SHP77 treated with DMSO at 0.1 percent for 48 hours (cell line): ENCODE data around the gene RNASE12.
"Not testable (repeated sequence)": the region's sequence is repeated elsewhere in the genome, so short reads cannot be mapped to it uniquely, and the experiment has no call there.

Experiments used
- DNase-seq: peaks from one replicate; lab custom pipeline; 2025; lab: John Stamatoyannopoulos, UW

The RNASE12 gene

GRCh38 chr14:20583142-20583541 lies 8.0 kb downstream of the RNASE12 start:
- DNase-seq: no peak

- no peak for DNase-seq
Observed at GRCh38 chr14:20580242-20580641, 10.9 kb downstream of the RNASE12 start.

GRCh38 chr14:20578784-20579502 lies 12.2 kb downstream of the RNASE12 start:
- no peak for DNase-seq

- no peak for DNase-seq
Observed at GRCh38 chr14:20578325-20578724, 12.9 kb downstream of the RNASE12 start.

- not testable (repeated sequence) for DNase-seq
Observed at GRCh38 chr14:20572382-20572990, 18.7 kb downstream of the RNASE12 start.

- DNase-seq: not testable (repeated sequence)
Observed at GRCh38 chr14:20570720-20571119, 20.5 kb downstream of the RNASE12 start.

- DNase-seq: not testable (repeated sequence)
Observed at GRCh38 chr14:20569865-20570264, 21.3 kb downstream of the RNASE12 start.

GRCh38 chr14:20569066-20569465 lies 22.1 kb downstream of the RNASE12 start:
- no peak for DNase-seq

- no peak for DNase-seq
Observed at GRCh38 chr14:20568393-20568792, 22.8 kb downstream of the RNASE12 start.

GRCh38 chr14:20567199-20567598 lies 24.0 kb downstream of the RNASE12 start:
- not testable (repeated sequence) for DNase-seq

GRCh38 chr14:20564501-20564997 lies 26.6 kb downstream of the RNASE12 start:
- DNase-seq: no peak

GRCh38 chr14:20563971-20564370 lies 27.2 kb downstream of the RNASE12 start:
- DNase-seq: no peak

- no peak for DNase-seq
Observed at GRCh38 chr14:20560961-20561360, 30.2 kb downstream of the RNASE12 start, which contains the start of gene RNASE9. TSS of gene RNASE9 (minus strand) at chr14:20561047.

- DNase-seq: no peak
Observed at GRCh38 chr14:20559461-20559904, 31.7 kb downstream of the RNASE12 start.

GRCh38 chr14:20557212-20557542 lies 34.0 kb downstream of the RNASE12 start:
- DNase-seq: no peak

- no peak for DNase-seq
Observed at GRCh38 chr14:20556500-20557211, 34.5 kb downstream of the RNASE12 start.

GRCh38 chr14:20555845-20556244 lies 35.3 kb downstream of the RNASE12 start:
- no peak for DNase-seq

GRCh38 chr14:20553024-20553423 lies 38.2 kb downstream of the RNASE12 start:
- no peak for DNase-seq

- DNase-seq: no peak
Observed at GRCh38 chr14:20551606-20552005, 39.6 kb downstream of the RNASE12 start.

GRCh38 chr14:20550926-20551325 lies 40.2 kb downstream of the RNASE12 start:
- no peak for DNase-seq

GRCh38 chr14:20548414-20549158 lies 42.6 kb downstream of the RNASE12 start:
- DNase-seq: no peak

- no peak for DNase-seq
Observed at GRCh38 chr14:20546877-20547276, 44.3 kb downstream of the RNASE12 start.
